H9 (cell line): ENCODE measurements around the gene MRPL16. TPM values are rescaled to one million over a fixed set of nuclear protein-coding genes. Genes with fewer than 3 reads are reported as not detected.
"Not testable (repeated sequence)": the region's sequence is repeated elsewhere in the genome, so short reads cannot be mapped to it uniquely, and the experiment has no call there.

Source experiments
- DNase-seq: peaks from one replicate; pipeline ENCODE4 v3.0.0-alpha.2; 2017
- H2AFZ ChIP-seq: one replicate; pipeline ENCODE4 v1.6.1; 2013; ENCODE audit warnings: mild to moderate bottlenecking, low read length, control low read depth, moderate library complexity
- H2AK5ac ChIP-seq: 2 replicates; pipeline ENCODE4 v1.6.1; 2013; ENCODE audit warnings: low read length, control low read depth, mixed read lengths; ENCODE audit not compliant: insufficient read length
- H2BK120ac ChIP-seq: one replicate; pipeline ENCODE4 v1.6.1; 2013; ENCODE audit warnings: low read depth, mild to moderate bottlenecking, low read length, control low read depth, inconsistent platforms; ENCODE audit not compliant: poor library complexity, severe bottlenecking
- H2BK12ac ChIP-seq: 2 replicates; pipeline ENCODE4 v1.6.1; 2013; ENCODE audit warnings: low read length, control low read depth, mixed read lengths, low read depth; ENCODE audit not compliant: insufficient read length
- H2BK15ac ChIP-seq: 2 replicates; pipeline ENCODE4 v1.6.1; 2013; ENCODE audit warnings: low read depth, low read length, control low read depth
- H2BK20ac ChIP-seq: one replicate; pipeline ENCODE4 v1.6.1; 2013; ENCODE audit warnings: low read depth, mild to moderate bottlenecking, low read length, control low read depth, inconsistent platforms; ENCODE audit not compliant: poor library complexity, severe bottlenecking
- H2BK5ac ChIP-seq: 2 replicates; pipeline ENCODE4 v1.6.1; 2013; ENCODE audit warnings: low read length, control low read depth, mixed read lengths; ENCODE audit not compliant: insufficient read length
- H3K14ac ChIP-seq: 2 replicates; pipeline ENCODE4 v1.6.1; 2013; ENCODE audit warnings: low read length, control low read depth; ENCODE audit not compliant: insufficient read depth
- H3K18ac ChIP-seq: 2 replicates; pipeline ENCODE4 v1.6.1; 2013; ENCODE audit warnings: low read depth, mild to moderate bottlenecking, mixed read lengths, low read length, control low read depth; ENCODE audit not compliant: insufficient read length
- H3K23ac ChIP-seq: 2 replicates; pipeline ENCODE4 v1.6.1; 2013; ENCODE audit warnings: low read length, control low read depth, mixed read lengths, low read depth; ENCODE audit not compliant: insufficient read length
- H3K23me2 ChIP-seq: 2 replicates; pipeline ENCODE4 v1.6.1; 2013; ENCODE audit warnings: low read depth, mild to moderate bottlenecking, mixed read lengths, low read length, control low read depth; ENCODE audit not compliant: insufficient read length, poor library complexity, severe bottlenecking
- H3K27ac ChIP-seq: 2 replicates; pipeline ENCODE4 v1.5.1; 2013; ENCODE audit warnings: low read length, control low read depth, mixed read lengths, low read depth; ENCODE audit not compliant: insufficient read length
- H3K27me3 ChIP-seq: 2 replicates; pipeline ENCODE4 v1.6.1; 2013; ENCODE audit warnings: low read length, control low read depth, inconsistent platforms; ENCODE audit not compliant: insufficient read depth
- H3K4ac ChIP-seq: 2 replicates; pipeline ENCODE4 v1.6.1; 2013; ENCODE audit warnings: low read depth, mild to moderate bottlenecking, control low read depth, inconsistent platforms, low read length, moderate library complexity
- H3K4me1 ChIP-seq: 2 replicates; pipeline ENCODE4 v1.6.1; 2013; ENCODE audit warnings: low read length, control low read depth, inconsistent platforms; ENCODE audit not compliant: insufficient read depth
- H3K4me2 ChIP-seq: 2 replicates; pipeline ENCODE4 v1.6.1; 2013; ENCODE audit warnings: low read length, control low read depth, mixed read lengths; ENCODE audit not compliant: insufficient read length, insufficient read depth
- H3K56ac ChIP-seq: 2 replicates; pipeline ENCODE4 v1.6.1; 2013; ENCODE audit warnings: low read depth, mild to moderate bottlenecking, mixed read lengths, low read length, control low read depth; ENCODE audit not compliant: insufficient read length
- H3K79me1 ChIP-seq: 2 replicates; pipeline ENCODE4 v1.6.1; 2013; ENCODE audit warnings: low read depth, mild to moderate bottlenecking, moderate library complexity, low read length, control low read depth, inconsistent platforms; ENCODE audit not compliant: insufficient read depth, poor library complexity, severe bottlenecking
- H3K79me2 ChIP-seq: 2 replicates; pipeline ENCODE4 v1.6.1; 2013; ENCODE audit warnings: low read length, control low read depth, inconsistent platforms; ENCODE audit not compliant: insufficient read depth
- H3K9ac ChIP-seq: 2 replicates; pipeline ENCODE4 v1.6.1; 2013; ENCODE audit warnings: low read length, control low read depth, mixed read lengths; ENCODE audit not compliant: insufficient read length; ENCODE audit errors: extremely low read depth
- H3K9me3 ChIP-seq: one replicate; pipeline ENCODE4 v1.6.1; 2013; ENCODE audit warnings: low read depth, low read length, inconsistent platforms; ENCODE audit not compliant: control insufficient read depth
- H3T11ph ChIP-seq: one replicate; pipeline ENCODE4 v1.6.1; 2013; ENCODE audit warnings: mild to moderate bottlenecking, low read length, control low read depth, inconsistent platforms
- H4K20me1 ChIP-seq: one replicate; pipeline ENCODE4 v1.6.1; 2013; ENCODE audit not compliant: control insufficient read depth, insufficient read length, insufficient read depth
- H4K5ac ChIP-seq: 2 replicates; pipeline ENCODE4 v1.6.1; 2013; ENCODE audit warnings: low read depth, mild to moderate bottlenecking, mixed read lengths, low read length, control low read depth; ENCODE audit not compliant: insufficient read length
- H4K8ac ChIP-seq: replicated peaks from 2 replicates; pipeline ENCODE4 v1.6.1; 2013; ENCODE audit warnings: low read length, control low read depth, mixed read lengths, low read depth; ENCODE audit not compliant: insufficient read length
- H4K91ac ChIP-seq: 2 replicates; pipeline ENCODE4 v1.6.1; 2013; ENCODE audit warnings: low read depth, mild to moderate bottlenecking, moderate library complexity, mixed read lengths, low read length, control low read depth; ENCODE audit not compliant: insufficient read length
- H3K27ac Mint-ChIP-seq, 3 experiments: 2 replicates in 2 of 3; 3 replicates in 1 of 3; pipeline ENCODE4 v1.8.0; 2020 to 2021; ENCODE audit warnings: mixed read lengths in 3 of 3, mild to moderate bottlenecking in 1 of 3, moderate library complexity in 1 of 3
- H3K27me3 Mint-ChIP-seq: 2 replicates; pipeline ENCODE4 v1.8.0; 2021; ENCODE audit warnings: low read depth, mild to moderate bottlenecking, moderate library complexity, mixed read lengths
- H3K36me3 Mint-ChIP-seq, 3 experiments: 2 replicates in 2 of 3; 3 replicates in 1 of 3; pipeline ENCODE4 v1.8.0; 2020 to 2021; ENCODE audit warnings: low read depth in 3 of 3, mixed read lengths in 3 of 3; ENCODE audit not compliant: insufficient read depth in 1 of 3
- H3K4me1 Mint-ChIP-seq, 2 experiments: 2 replicates each; pipeline ENCODE4 v1.8.0; 2020; ENCODE audit warnings: mixed read lengths in 2 of 2
- H3K4me3 Mint-ChIP-seq, 2 experiments: 2 replicates in 1 of 2; 3 replicates in 1 of 2; pipeline ENCODE4 v1.8.0; 2020 to 2021; ENCODE audit warnings: mild to moderate bottlenecking in 2 of 2, mixed read lengths in 2 of 2, moderate library complexity in 1 of 2
- H3K9me3 Mint-ChIP-seq, 2 experiments: 2 replicates in 1 of 2; 3 replicates in 1 of 2; pipeline ENCODE4 v1.8.0; 2020; ENCODE audit warnings: mild to moderate bottlenecking in 2 of 2, mixed read lengths in 2 of 2, moderate library complexity in 1 of 2
- WGBS: extraction: QIAGEN DNeasy Blood & Tissue Kit; methylation state at CpG from one replicate; pipeline ENCODE4 v1.1.7; 2013; ENCODE audit warnings: missing lambda C conversion rate, low lambda C conversion rate, mixed read lengths; ENCODE audit not compliant: insufficient read length; ENCODE audit errors: extremely low coverage; 5-methylcytosine and 5-hydroxymethylcytosine counted together
- total RNA-seq: library from RNA; stranded (reverse); gene quantifications from 2 replicates; pipeline ENCODE4 v1.2.1, GENCODE V29; 2021
- TF ChIP-seq, protein P1 (sequence below): fragments of 200-600 bp; sonication (generic); conservative IDR thresholded peaks from 3 replicates; pipeline ENCODE4 v1.8.0; 2021; ENCODE audit warnings: antibody characterized with exemption, mild to moderate bottlenecking

The MRPL16 gene
- total RNA-seq, 1 experiment from 2014 or later: 87.1 TPM

DNA sequence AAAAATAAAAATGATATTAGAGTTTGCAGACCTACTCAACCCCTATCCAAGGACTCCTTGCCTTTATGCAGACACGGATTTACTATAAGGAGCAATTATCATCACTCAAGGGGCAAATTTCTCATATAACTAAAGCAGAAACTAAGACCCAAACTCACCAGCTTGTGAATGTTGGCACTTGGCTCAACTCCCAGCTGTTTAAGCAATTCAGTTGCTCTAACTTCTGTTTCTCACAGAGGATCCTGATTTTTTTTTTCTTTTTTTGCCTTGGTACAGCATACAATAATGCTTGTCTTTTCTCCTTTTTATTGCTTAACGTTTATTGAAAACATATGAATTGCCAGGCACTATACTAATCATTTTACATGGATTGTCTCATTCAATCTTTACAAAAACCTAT is 44.3 kb upstream of the MRPL16 start:
- H3K4me2 ChIP-seq: no peak overlapping the region
- no peak overlapping the region for H4K5ac ChIP-seq

DNA sequence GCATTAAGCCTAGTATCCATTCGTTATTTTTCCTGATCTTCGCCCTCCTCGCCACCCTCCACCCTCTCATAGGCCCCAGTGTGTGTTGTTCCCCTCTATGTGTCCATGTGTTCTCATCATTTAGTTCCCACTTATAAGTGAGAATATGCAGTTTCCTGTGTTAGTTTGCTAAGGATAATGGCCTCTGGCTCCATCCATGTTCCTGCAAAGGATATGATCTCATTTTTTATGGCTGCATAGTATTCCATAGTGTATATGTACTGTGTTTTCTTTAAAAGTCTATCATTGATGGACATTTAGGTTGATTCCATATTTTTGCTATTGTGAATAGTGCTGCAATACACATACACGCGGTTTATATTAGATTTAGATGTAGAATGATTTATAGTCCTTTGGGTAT is 40.8 kb upstream of the MRPL16 start:
- H2BK20ac ChIP-seq, H2BK15ac ChIP-seq, H4K20me1 ChIP-seq, H4K5ac ChIP-seq, H3K27me3 ChIP-seq, H2BK5ac ChIP-seq, DNase-seq, H3K23ac ChIP-seq, H3K9me3 ChIP-seq, H3K4me1 Mint-ChIP-seq, H3K14ac ChIP-seq, H3K4me2 ChIP-seq, H3K4ac ChIP-seq, H3K79me1 ChIP-seq, H3K9me3 Mint-ChIP-seq, H3K56ac ChIP-seq, H2BK120ac ChIP-seq, H3K36me3 Mint-ChIP-seq, H3K23me2 ChIP-seq, H3K4me3 Mint-ChIP-seq, H3K18ac ChIP-seq, H2AK5ac ChIP-seq, H3K4me1 ChIP-seq, H3K27me3 Mint-ChIP-seq, H4K8ac ChIP-seq, H3K9ac ChIP-seq, H2BK12ac ChIP-seq, H3K27ac Mint-ChIP-seq, H2AFZ ChIP-seq, H3K79me2 ChIP-seq, H3T11ph ChIP-seq, H4K91ac ChIP-seq, H3K27ac ChIP-seq: not testable (repeated sequence)
- no CpG with 5 or more reads among the region's 5 CpGs for WGBS

More for the DNA sequence above, 44.3 kb upstream of the MRPL16 start:
- Histone ChIP-seq H3K4me1 (peaks cover 3% of the 10 kb centered on the region; the same call in 1 of the 2 replicates), H2BK12ac (no peak overlapping the region), H3T11ph (no peak overlapping the region), H4K8ac (no peak overlapping the region), H3K79me1 (no peaks in the 10 kb centered on the region), H3K79me2 (no peaks in the 10 kb centered on the region), H3K27ac (no peak overlapping the region), H2AK5ac (no peak overlapping the region), H2BK20ac (no peak overlapping the region), H2AFZ (no peak overlapping the region), H3K27me3 (no peaks in the 10 kb centered on the region), H3K56ac (no peak overlapping the region), H3K9ac (no peak overlapping the region), H3K14ac (no peak overlapping the region), H4K20me1 (no peaks in the 10 kb centered on the region), H3K9me3 (no peaks in the 10 kb centered on the region), H3K18ac (no peak overlapping the region), H3K23ac (no peak overlapping the region), H2BK15ac (no peak overlapping the region), H3K23me2 (no peaks in the 10 kb centered on the region), H2BK120ac (no peak overlapping the region), H2BK5ac (no peak overlapping the region), H3K4ac (no peak overlapping the region), H4K91ac (no peak overlapping the region)
- no peak overlapping the region for H3K27ac Mint-ChIP-seq
- no peaks in the 10 kb centered on the region for H3K9me3 Mint-ChIP-seq
- no peak for DNase-seq
- H3K36me3 Mint-ChIP-seq: no peaks in the 10 kb centered on the region
- peaks cover 8 to 14% of the 10 kb centered on the region in 2 experiments for H3K4me1 Mint-ChIP-seq
- no CpG with 5 or more reads among the region's 2 CpGs for WGBS
- H3K4me3 Mint-ChIP-seq: no peak overlapping the region
- no peaks in the 10 kb centered on the region for H3K27me3 Mint-ChIP-seq
- TF ChIP-seq, protein P1, sequence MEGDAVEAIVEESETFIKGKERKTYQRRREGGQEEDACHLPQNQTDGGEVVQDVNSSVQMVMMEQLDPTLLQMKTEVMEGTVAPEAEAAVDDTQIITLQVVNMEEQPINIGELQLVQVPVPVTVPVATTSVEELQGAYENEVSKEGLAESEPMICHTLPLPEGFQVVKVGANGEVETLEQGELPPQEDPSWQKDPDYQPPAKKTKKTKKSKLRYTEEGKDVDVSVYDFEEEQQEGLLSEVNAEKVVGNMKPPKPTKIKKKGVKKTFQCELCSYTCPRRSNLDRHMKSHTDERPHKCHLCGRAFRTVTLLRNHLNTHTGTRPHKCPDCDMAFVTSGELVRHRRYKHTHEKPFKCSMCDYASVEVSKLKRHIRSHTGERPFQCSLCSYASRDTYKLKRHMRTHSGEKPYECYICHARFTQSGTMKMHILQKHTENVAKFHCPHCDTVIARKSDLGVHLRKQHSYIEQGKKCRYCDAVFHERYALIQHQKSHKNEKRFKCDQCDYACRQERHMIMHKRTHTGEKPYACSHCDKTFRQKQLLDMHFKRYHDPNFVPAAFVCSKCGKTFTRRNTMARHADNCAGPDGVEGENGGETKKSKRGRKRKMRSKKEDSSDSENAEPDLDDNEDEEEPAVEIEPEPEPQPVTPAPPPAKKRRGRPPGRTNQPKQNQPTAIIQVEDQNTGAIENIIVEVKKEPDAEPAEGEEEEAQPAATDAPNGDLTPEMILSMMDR: no peak
